HCT116 (cell line): Measurements from ENCODE around the gene GDAP2.

ENCODE experiments used
- EZH2 ChIP-seq: fragments of 200-600 bp; sonication (generic); IDR thresholded peaks from 2 replicates; pipeline ENCODE4 v1.6.1; 2017; ENCODE audit warnings: antibody characterized with exemption, mixed run types
- EZH2phosphoT487 ChIP-seq: fragments of 200-600 bp; IDR thresholded peaks from 2 replicates; pipeline ENCODE4 v1.6.1; 2018; ENCODE audit warnings: antibody characterized with exemption, borderline replicate concordance
- FOSL1 ChIP-seq: IDR thresholded peaks from 2 replicates; pipeline ENCODE4 v1.6.1; 2012; ENCODE audit warnings: low read depth
- POLR2A ChIP-seq: IDR thresholded peaks from 2 replicates; pipeline ENCODE4 v1.7.0; 2011; ENCODE audit warnings: borderline replicate concordance; ENCODE audit not compliant: insufficient read depth, insufficient read length; ENCODE audit errors: extremely low read depth
- POLR2AphosphoS5 ChIP-seq: IDR thresholded peaks from 2 replicates; pipeline ENCODE4 v1.6.1; 2011; ENCODE audit warnings: mild to moderate bottlenecking, low read depth, low read length, moderate library complexity
- SP1 ChIP-seq: IDR thresholded peaks from 2 replicates; pipeline ENCODE4 v1.6.1; 2012; ENCODE audit warnings: low read depth
- SRF ChIP-seq: IDR thresholded peaks from 2 replicates; pipeline ENCODE4 v1.6.1; 2012; ENCODE audit warnings: low read depth
- ZFX ChIP-seq: fragments of 450-650 bp; IDR thresholded peaks from 2 replicates; pipeline ENCODE4 v1.6.1; 2017
- TF ChIP-seq, protein P1 (sequence below), 3 experiments: fragments of 200-600 bp in 1 of 3; sonication (generic) in 1 of 3; IDR thresholded peaks in 2 of 3; conservative IDR thresholded peaks in 1 of 3; 2 replicates each; pipeline ENCODE4 v1.5.1; 2012 to 2017; ENCODE audit warnings: low read depth in 2 of 3, low read length in 2 of 3, antibody characterized with exemption in 1 of 3, borderline replicate concordance in 1 of 3, control low read depth in 1 of 3, mild to moderate bottlenecking in 1 of 3, mixed read lengths in 1 of 3, mixed run types in 1 of 3, moderate library complexity in 1 of 3; ENCODE audit not compliant: insufficient read depth in 1 of 3
- TF ChIP-seq, protein P2 (sequence below): IDR thresholded peaks from 2 replicates; pipeline ENCODE4 v1.6.1; 2012
- TF ChIP-seq, protein P3 (sequence below): IDR thresholded peaks from 2 replicates; pipeline ENCODE4 v1.6.1; 2012

DNA sequence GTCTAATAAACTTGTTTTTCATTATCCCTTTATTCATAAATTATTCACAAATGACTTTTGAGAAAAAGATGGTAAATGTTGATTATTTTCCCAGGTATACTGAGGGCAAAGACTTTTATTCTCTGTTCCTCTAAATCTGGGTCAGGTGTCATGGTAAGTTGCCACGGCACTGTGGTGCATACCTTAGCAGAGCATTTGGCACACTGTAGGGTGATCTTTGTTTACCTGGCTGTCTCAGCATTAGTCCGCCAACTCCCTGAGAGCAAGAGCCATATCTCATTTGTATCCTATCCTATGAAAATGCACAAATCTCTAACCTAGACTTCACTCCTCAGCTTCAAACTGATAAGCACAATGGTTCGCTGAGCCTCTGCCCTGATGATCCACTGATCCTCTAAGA lies 24.9 kb downstream of the GDAP2 start:
- TF ChIP-seq, protein P1, sequence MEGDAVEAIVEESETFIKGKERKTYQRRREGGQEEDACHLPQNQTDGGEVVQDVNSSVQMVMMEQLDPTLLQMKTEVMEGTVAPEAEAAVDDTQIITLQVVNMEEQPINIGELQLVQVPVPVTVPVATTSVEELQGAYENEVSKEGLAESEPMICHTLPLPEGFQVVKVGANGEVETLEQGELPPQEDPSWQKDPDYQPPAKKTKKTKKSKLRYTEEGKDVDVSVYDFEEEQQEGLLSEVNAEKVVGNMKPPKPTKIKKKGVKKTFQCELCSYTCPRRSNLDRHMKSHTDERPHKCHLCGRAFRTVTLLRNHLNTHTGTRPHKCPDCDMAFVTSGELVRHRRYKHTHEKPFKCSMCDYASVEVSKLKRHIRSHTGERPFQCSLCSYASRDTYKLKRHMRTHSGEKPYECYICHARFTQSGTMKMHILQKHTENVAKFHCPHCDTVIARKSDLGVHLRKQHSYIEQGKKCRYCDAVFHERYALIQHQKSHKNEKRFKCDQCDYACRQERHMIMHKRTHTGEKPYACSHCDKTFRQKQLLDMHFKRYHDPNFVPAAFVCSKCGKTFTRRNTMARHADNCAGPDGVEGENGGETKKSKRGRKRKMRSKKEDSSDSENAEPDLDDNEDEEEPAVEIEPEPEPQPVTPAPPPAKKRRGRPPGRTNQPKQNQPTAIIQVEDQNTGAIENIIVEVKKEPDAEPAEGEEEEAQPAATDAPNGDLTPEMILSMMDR (IDR thresholded peaks at IDR 0.05 in 2 of 3, conservative IDR thresholded peaks at IDR 0.05 in 1 of 3; ENCODE audit: borderline replicate concordance in 1 of 3, insufficient read depth in 1 of 3, low read depth in 2 of 3, low read length in 2 of 3) = no peak
- TF ChIP-seq EZH2phosphoT487 = no peak
- no peak for TF ChIP-seq POLR2A
- TF ChIP-seq ZFX = no peak
- no peak for TF ChIP-seq FOSL1
- TF ChIP-seq, protein P2, sequence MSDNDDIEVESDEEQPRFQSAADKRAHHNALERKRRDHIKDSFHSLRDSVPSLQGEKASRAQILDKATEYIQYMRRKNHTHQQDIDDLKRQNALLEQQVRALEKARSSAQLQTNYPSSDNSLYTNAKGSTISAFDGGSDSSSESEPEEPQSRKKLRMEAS = no peak
- no peak for TF ChIP-seq SP1
- no peak for TF ChIP-seq SRF
- TF ChIP-seq EZH2 = no peak
- TF ChIP-seq POLR2AphosphoS5 = no peak
- TF ChIP-seq, protein P3, sequence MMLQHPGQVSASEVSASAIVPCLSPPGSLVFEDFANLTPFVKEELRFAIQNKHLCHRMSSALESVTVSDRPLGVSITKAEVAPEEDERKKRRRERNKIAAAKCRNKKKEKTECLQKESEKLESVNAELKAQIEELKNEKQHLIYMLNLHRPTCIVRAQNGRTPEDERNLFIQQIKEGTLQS = no peak
